Lower leg skin (tissue), 4 donors: ENCODE results near the gene NOP9. TPM values are rescaled to one million over a fixed set of nuclear protein-coding genes. Genes with fewer than 3 reads are reported as not detected.

ENCODE experiments used
- DNase-seq, 2 donors: peaks; one replicate each; pipeline ENCODE4 v3.0.0-alpha.2; 2019; ENCODE audit warnings: low spot score in 2 of 2
- H3K4me3 ChIP-seq: fragments of 200-600 bp; sonication (generic); 2 replicates; pipeline ENCODE4 v1.5.1; 2017; ENCODE audit warnings: mild to moderate bottlenecking, low read depth; ENCODE audit not compliant: poor library complexity, severe bottlenecking
- CTCF ChIP-seq, 3 donors: fragments of 450-650 bp; IDR thresholded peaks; one replicate each; pipeline ENCODE4 v1.5.1; 2016; ENCODE audit warnings: antibody characterized with exemption in 3 of 3, mild to moderate bottlenecking in 3 of 3, moderate library complexity in 2 of 3
- POLR2A ChIP-seq, 2 donors: fragments of 450-650 bp; IDR thresholded peaks; one replicate each; pipeline ENCODE4 v1.6.1; 2016 to 2017; ENCODE audit warnings: antibody characterized with exemption in 2 of 2, mild to moderate bottlenecking in 1 of 2, moderate library complexity in 1 of 2
- WGBS, 2 donors: methylation state at CpG; one replicate each; pipeline ENCODE4 v1.1.5; 2018; 5-methylcytosine and 5-hydroxymethylcytosine counted together
- intact Hi-C: fragments of 100-400 bp; cut with DNase I; formaldehyde crosslinking; loops from one replicate; pipeline ENCODE4 v1.15.0; 2023; ENCODE audit warnings: low total_unique reads
- total RNA-seq, 4 donors: library from RNA; depleted of rRNA; stranded (reverse); fragments of >200 nt; gene quantifications; one replicate each; pipeline ENCODE4 v1.1.0, GENCODE V29; 2016

NOP9 gene
- total RNA-seq, 4 donors from 2014 or later: 13.8 to 20.4 (median 17.6) TPM

DNA sequence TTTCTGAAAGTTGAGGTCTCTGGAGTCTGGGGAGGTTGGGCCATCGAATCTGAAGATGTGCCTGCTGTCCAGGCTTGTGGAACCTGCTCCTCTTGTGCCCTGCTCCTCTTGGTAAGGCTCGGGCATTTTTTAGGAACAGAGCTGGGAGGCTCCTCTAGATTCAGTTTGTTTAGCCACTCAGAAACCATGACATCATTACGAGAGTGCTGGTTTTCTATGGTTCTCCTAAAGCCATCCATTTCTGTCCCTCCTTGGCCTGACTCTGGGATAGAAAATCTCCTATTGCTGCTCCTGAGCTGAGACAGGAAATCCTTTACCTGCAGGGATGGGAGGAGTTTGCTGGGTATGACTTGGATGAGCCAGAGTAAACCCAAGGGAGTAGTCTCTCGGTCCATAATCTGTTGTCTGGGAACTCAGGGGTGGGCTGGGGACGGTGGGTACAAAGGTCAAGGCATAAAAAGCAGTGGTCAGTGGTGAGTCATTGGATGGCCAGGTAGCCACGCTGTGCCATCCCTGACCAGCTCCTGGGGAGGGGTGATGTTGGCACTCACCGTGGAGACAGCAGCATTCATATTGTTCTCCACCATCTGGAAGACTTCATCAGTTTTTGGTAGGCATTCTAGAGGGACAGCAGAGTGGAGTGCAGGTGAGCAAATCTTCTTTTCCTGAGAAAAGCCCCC lies 37.6 kb downstream of the NOP9 start:
- WGBS, 2 donors: 82% methylated on average over 7 of the region's 7 CpGs
- TF ChIP-seq POLR2A (IDR thresholded peaks at IDR 0.05) (no peak), CTCF (IDR thresholded peaks at IDR 0.05) (no peak)
- intact Hi-C loops: no loop called here
- no peak overlapping the region for H3K4me3 ChIP-seq
- DNase-seq: no peak

DNA sequence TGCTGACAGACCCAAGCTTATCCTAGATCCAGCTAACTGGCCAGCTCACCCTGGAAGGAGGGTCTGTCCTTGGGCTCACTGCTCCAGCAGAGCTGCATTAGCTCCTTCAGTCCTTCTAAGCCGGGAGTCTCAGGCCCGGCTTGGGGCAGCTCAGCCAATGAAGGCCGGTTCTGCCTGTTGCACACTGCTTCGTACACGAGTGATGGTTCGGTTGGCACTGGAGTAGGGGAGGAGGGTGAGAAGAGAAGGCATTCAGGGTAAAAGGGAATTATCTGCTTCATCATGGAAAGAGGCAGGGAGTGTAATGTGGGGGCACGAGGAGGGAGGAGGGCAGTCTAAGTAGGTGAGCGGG lies 38.1 kb downstream of the NOP9 start:
- no peak for TF ChIP-seq POLR2A (IDR thresholded peaks at IDR 0.05)
- TF ChIP-seq CTCF (IDR thresholded peaks at IDR 0.05): no peak
- intact Hi-C loops: no loop called here
- WGBS, 2 donors: 93 to 94% methylated on average over 8 of the region's 8 CpGs
- H3K4me3 ChIP-seq: no peak overlapping the region
- no peak for DNase-seq

- no peak for DNase-seq
- intact Hi-C loops: no loop called here
- WGBS, 2 donors: 69 to 80% methylated on average over 11 to 14 of the region's 14 CpGs
- no peak overlapping the region for H3K4me3 ChIP-seq
- TF ChIP-seq CTCF (IDR thresholded peaks at IDR 0.05) (no peak), POLR2A (IDR thresholded peaks at IDR 0.05) (no peak)
Measured at GRCh38 chr14:24338843-24339242, 39.2 kb downstream of the NOP9 start.

- intact Hi-C loops: no loop called here
- peak within 1 kb of the TSS; percentile 48 for H3K4me3 ChIP-seq
- DNase-seq: peak in 1 of 2 donors; percentile 90
- 11 to 16% methylated on average over 17 to 32 of the region's 51 CpGs for WGBS, 2 donors
- no peak for TF ChIP-seq CTCF (IDR thresholded peaks at IDR 0.05)
- TF ChIP-seq POLR2A (IDR thresholded peaks at IDR 0.05): no peak
Measured at GRCh38 chr14:24339284-24340151, 39.9 kb downstream of the NOP9 start, which contains the start of gene RIPK3. Gene RIPK3, minus strand, starts transcription at chr14:24339991. Its CDS starts 165 bp downstream, at chr14:24339826.

GRCh38 chr14:24340606-24341005 lies 41.0 kb downstream of the NOP9 start:
- WGBS, 2 donors: 54 to 93% methylated on average over 1 of the region's 1 CpG
- TF ChIP-seq CTCF (IDR thresholded peaks at IDR 0.05): no peak
- no peak for TF ChIP-seq POLR2A (IDR thresholded peaks at IDR 0.05)
- intact Hi-C loops: no loop called here
- DNase-seq: no peak
- H3K4me3 ChIP-seq: no peak overlapping the region
